ENCODE results near the gene IFNK.

The IFNK gene

DNA sequence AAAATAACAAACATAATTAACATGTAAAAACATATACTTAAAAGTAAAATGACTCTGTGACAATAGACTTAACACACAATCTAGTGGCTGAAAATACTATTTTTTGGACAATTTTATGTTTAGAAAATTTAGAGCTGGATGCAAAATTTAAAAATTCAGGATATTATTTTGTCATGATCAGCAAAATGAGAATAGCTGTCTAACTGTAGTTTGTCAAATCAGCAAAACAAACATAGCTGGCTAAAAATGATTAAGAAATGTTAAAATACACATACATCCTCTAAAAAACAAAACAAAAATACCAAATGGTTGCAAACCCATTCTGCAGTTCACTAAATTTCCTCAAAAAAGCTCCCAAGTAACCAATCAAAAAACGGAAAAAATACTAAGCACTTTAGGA is 30.6 kb downstream of the IFNK start:
- no peak overlapping the region for H3K27ac ChIP-seq
- TF ChIP-seq, protein P1, sequence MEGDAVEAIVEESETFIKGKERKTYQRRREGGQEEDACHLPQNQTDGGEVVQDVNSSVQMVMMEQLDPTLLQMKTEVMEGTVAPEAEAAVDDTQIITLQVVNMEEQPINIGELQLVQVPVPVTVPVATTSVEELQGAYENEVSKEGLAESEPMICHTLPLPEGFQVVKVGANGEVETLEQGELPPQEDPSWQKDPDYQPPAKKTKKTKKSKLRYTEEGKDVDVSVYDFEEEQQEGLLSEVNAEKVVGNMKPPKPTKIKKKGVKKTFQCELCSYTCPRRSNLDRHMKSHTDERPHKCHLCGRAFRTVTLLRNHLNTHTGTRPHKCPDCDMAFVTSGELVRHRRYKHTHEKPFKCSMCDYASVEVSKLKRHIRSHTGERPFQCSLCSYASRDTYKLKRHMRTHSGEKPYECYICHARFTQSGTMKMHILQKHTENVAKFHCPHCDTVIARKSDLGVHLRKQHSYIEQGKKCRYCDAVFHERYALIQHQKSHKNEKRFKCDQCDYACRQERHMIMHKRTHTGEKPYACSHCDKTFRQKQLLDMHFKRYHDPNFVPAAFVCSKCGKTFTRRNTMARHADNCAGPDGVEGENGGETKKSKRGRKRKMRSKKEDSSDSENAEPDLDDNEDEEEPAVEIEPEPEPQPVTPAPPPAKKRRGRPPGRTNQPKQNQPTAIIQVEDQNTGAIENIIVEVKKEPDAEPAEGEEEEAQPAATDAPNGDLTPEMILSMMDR (conservative IDR thresholded peaks at IDR 0.05; ENCODE audit: low read depth, low read length) = no peak
- H3K4me2 ChIP-seq = no peak overlapping the region
- no peaks in the 10 kb centered on the region for H3K36me3 ChIP-seq (ENCODE audit: insufficient read depth)
- no peak overlapping the region for H3K9ac ChIP-seq
- H2AFZ ChIP-seq (ENCODE audit: low read depth) = no peak overlapping the region
- H4K20me1 ChIP-seq (ENCODE audit: insufficient read depth) = no peaks in the 10 kb centered on the region
- H3K27me3 ChIP-seq (ENCODE audit: insufficient read depth, low read depth) = no peaks in the 10 kb centered on the region
- no peaks in the 10 kb centered on the region for H3K4me1 ChIP-seq (ENCODE audit: low read depth, poor library complexity, severe bottlenecking)
- no peaks in the 10 kb centered on the region for H3K79me2 ChIP-seq (ENCODE audit: insufficient read depth, low read depth)
- no peak overlapping the region for H3K4me3 ChIP-seq (IDR thresholded peaks at IDR 0.05; ENCODE audit: insufficient read depth, low read depth, low read length)

DNA sequence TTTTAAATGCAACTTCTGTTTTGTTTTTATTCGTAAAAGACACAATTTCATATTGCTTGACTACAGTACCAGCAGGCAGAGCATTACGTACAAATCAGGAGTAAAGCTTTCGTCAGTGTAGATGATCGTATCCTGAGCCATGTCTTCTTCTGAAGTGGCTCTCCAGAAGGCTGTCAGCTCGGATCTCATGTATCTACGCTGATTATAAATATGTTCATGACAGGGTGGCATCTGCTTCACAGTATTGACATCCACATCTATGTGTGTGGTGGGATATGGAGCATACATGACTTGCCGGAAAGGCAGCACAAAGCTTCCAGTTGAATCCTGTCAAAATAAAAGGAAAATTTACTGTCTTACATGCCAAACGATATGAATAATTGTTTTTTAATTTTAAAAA is 32.4 kb downstream of the IFNK start:
- H3K4me3 ChIP-seq (IDR thresholded peaks at IDR 0.05; ENCODE audit: insufficient read depth, low read depth, low read length) = no peak overlapping the region
- no peak overlapping the region for H3K27ac ChIP-seq
- H2AFZ ChIP-seq (ENCODE audit: low read depth) = no peak overlapping the region
- TF ChIP-seq, protein P1 (conservative IDR thresholded peaks at IDR 0.05; ENCODE audit: low read depth, low read length) = no peak
- no peaks in the 10 kb centered on the region for H3K79me2 ChIP-seq (ENCODE audit: insufficient read depth, low read depth)
- no peaks in the 10 kb centered on the region for H3K27me3 ChIP-seq (ENCODE audit: insufficient read depth, low read depth)
- no peak overlapping the region for H3K4me2 ChIP-seq
- no peak overlapping the region for H3K9ac ChIP-seq
- H3K36me3 ChIP-seq (ENCODE audit: insufficient read depth) = no peaks in the 10 kb centered on the region
- H3K4me1 ChIP-seq (ENCODE audit: low read depth, poor library complexity, severe bottlenecking) = no peaks in the 10 kb centered on the region
- no peaks in the 10 kb centered on the region for H4K20me1 ChIP-seq (ENCODE audit: insufficient read depth)

DNA sequence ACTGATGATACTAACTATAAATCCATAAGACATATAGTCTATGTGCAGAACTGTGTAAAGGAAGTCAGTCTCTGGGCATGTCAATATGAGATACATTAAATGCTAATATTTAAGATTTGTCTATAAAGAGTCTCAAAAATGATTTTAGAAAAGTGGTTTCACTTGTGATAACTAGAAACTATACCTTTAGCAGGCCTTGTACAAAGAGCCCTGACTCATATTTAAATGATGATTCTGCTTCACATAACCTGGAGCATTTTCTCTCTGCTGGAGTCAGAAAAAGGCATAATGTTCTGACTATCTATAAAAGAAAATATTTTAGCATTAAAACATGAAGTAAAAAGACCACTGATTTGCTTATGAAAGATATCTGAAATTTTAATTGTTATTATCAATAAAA is 34.2 kb downstream of the IFNK start:
- H3K9ac ChIP-seq = no peak overlapping the region
- no peak overlapping the region for H3K27ac ChIP-seq
- TF ChIP-seq, protein P1 (conservative IDR thresholded peaks at IDR 0.05; ENCODE audit: low read depth, low read length) = no peak
- no peak overlapping the region for H3K4me3 ChIP-seq (IDR thresholded peaks at IDR 0.05; ENCODE audit: insufficient read depth, low read depth, low read length)
- no peaks in the 10 kb centered on the region for H3K79me2 ChIP-seq (ENCODE audit: insufficient read depth, low read depth)
- no peaks in the 10 kb centered on the region for H3K36me3 ChIP-seq (ENCODE audit: insufficient read depth)
- H4K20me1 ChIP-seq (ENCODE audit: insufficient read depth) = no peaks in the 10 kb centered on the region
- no peak overlapping the region for H2AFZ ChIP-seq (ENCODE audit: low read depth)
- no peaks in the 10 kb centered on the region for H3K4me1 ChIP-seq (ENCODE audit: low read depth, poor library complexity, severe bottlenecking)
- no peak overlapping the region for H3K4me2 ChIP-seq
- no peaks in the 10 kb centered on the region for H3K27me3 ChIP-seq (ENCODE audit: insufficient read depth, low read depth)

DNA sequence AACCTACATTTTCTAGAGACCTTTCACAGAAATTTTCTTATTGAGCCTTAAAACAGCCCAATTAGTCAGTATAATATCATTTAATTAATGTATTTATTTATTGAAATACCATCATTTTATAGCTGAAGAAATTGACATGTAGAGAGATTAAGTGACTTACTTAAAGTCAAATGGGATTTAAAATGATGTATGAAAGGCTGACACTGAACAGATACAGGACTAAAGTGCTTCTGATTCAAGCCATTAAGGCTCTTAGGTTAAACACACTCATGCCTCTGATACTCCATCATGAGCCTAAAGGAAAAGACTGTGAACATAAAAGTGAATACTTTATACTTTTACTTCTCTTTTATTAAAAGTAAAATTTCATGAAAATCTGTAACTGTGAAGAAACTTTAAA is 36.4 kb downstream of the IFNK start:
- Histone ChIP-seq H4K20me1 (ENCODE audit: insufficient read depth) (no peaks in the 10 kb centered on the region), H3K4me2 (no peak overlapping the region), H3K9ac (no peak overlapping the region), H3K27me3 (ENCODE audit: insufficient read depth, low read depth) (no peaks in the 10 kb centered on the region), H3K4me1 (ENCODE audit: low read depth, poor library complexity, severe bottlenecking) (peaks cover 3% of the 10 kb centered on the region), H2AFZ (ENCODE audit: low read depth) (no peak overlapping the region), H3K4me3 (IDR thresholded peaks at IDR 0.05; ENCODE audit: insufficient read depth, low read depth, low read length) (no peak overlapping the region), H3K79me2 (ENCODE audit: insufficient read depth, low read depth) (no peaks in the 10 kb centered on the region), H3K27ac (no peak overlapping the region), H3K36me3 (ENCODE audit: insufficient read depth) (no peaks in the 10 kb centered on the region)
- TF ChIP-seq, protein P1 (conservative IDR thresholded peaks at IDR 0.05; ENCODE audit: low read depth, low read length) = no peak
